Glutamatergic neuron (in vitro differentiated cells): ENCODE results near the gene ARHGAP8. TPM values are rescaled to one million over a fixed set of nuclear protein-coding genes. Genes with fewer than 3 reads are reported as not detected.

Source experiments
- DNase-seq: peaks from one replicate; pipeline ENCODE4 v3.0.0; 2022
- H3K27ac Mint-ChIP-seq: one replicate; pipeline ENCODE4 v1.8.0; 2020; ENCODE audit warnings: mild to moderate bottlenecking, mixed read lengths, inconsistent platforms; ENCODE audit not compliant: unreplicated experiment
- H3K27me3 Mint-ChIP-seq: one replicate; pipeline ENCODE4 v1.8.0; 2020; ENCODE audit warnings: mild to moderate bottlenecking, moderate library complexity, mixed read lengths, inconsistent platforms; ENCODE audit not compliant: unreplicated experiment
- H3K36me3 Mint-ChIP-seq: one replicate; pipeline ENCODE4 v1.8.0; 2020; ENCODE audit warnings: mild to moderate bottlenecking, mixed read lengths, inconsistent platforms; ENCODE audit not compliant: unreplicated experiment
- H3K4me1 Mint-ChIP-seq: one replicate; pipeline ENCODE4 v1.8.0; 2020; ENCODE audit warnings: mild to moderate bottlenecking, low read depth, mixed read lengths, inconsistent platforms; ENCODE audit not compliant: unreplicated experiment
- H3K4me3 Mint-ChIP-seq: one replicate; pipeline ENCODE4 v1.8.0; 2020; ENCODE audit warnings: mild to moderate bottlenecking, mixed read lengths, inconsistent platforms; ENCODE audit not compliant: unreplicated experiment
- H3K9me3 Mint-ChIP-seq: one replicate; pipeline ENCODE4 v1.8.0; 2020; ENCODE audit warnings: mild to moderate bottlenecking, moderate library complexity, mixed read lengths, inconsistent platforms; ENCODE audit not compliant: unreplicated experiment
- CTCF ChIP-seq: fragments of 200-600 bp; sonication (generic); IDR thresholded peaks from one replicate; pipeline ENCODE4 v1.5.0; 2021; ENCODE audit not compliant: partially characterized antibody, unreplicated experiment
- total RNA-seq: library from RNA; stranded (reverse); fragmentation: NEBNext Ultra II Directional; extraction: Animal tissue kit (Norgen Biotek cat#: 25700); gene quantifications from one replicate; pipeline ENCODE4 v1.2.1, GENCODE V29; 2021; ENCODE audit not compliant: unreplicated experiment

Gene ARHGAP8
- total RNA-seq, 1 donor from 2014 or later: 0.59 TPM

DNA sequence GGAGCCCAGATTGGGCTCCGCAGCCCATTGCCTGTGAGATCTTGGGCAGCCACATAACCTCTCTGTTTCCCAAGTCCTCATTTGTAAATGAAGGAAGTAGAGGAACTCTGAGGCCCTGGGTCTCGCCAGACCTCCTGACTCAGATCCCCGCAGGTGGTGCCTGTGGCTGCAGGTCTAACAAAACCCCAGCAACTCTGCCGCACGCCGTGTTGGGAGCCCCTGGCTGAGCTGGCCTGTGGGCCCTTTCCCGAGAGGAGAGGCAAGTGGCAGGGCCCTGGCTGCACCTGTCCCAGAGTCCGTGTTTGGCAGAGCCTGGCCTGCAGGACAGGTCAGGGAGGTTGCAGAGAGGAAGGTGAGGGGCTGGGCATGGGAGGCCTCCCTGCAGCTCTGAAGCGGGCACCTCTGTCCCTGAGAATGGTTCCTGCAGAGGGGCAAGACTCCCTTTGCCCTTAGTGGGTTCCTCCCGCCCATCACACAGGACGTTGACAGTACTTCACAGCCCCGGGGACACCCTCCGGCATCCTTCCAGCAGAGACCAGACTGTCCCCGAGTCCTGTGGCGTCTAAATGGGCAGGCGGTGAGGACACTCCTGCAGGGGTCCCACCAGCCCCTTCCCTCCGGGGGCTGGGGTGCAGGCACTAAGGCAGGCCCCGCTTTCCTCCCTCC lies 67.7 kb downstream of the ARHGAP8 start:
- Mint-ChIP-seq H3K27me3 (peaks cover 10% of the 10 kb centered on the region), H3K4me3 (no peak overlapping the region), H3K9me3 (peaks cover 2% of the 10 kb centered on the region), H3K4me1 (peaks cover 5% of the 10 kb centered on the region), H3K36me3 (no peaks in the 10 kb centered on the region), H3K27ac (no peak overlapping the region)
- no peak for TF ChIP-seq CTCF
- DNase-seq: no peak

GRCh38 chr22:44821741-44822475 lies 69.5 kb downstream of the ARHGAP8 start:
- Mint-ChIP-seq H3K27ac (no peak overlapping the region), H3K4me3 (no peak overlapping the region), H3K4me1 (peaks cover 3% of the 10 kb centered on the region)

DNA sequence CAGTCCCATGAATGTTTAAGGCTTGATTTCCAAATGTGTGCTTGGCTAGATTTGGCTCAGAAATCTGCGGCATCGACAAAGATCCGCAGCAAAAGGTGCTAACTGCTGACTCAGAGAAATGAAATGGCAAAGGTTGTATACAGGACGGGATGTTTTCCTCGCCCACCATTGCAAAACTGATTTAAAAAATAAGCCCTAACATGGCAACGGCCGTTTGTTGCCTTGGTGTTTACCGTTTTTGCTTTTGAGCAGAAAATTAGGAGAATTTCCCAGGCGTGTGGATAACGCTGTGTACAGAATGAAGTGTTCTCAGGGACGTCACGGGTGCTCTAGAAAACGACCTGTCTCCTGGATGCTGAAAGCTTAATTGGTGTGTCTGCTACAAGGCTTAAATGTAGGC lies 70.2 kb downstream of the ARHGAP8 start:
- Mint-ChIP-seq H3K4me3 (no peak overlapping the region), H3K27ac (no peak overlapping the region), H3K27me3 (peaks cover 14% of the 10 kb centered on the region), H3K36me3 (no peaks in the 10 kb centered on the region), H3K4me1 (peaks cover 3% of the 10 kb centered on the region), H3K9me3 (peaks cover 2% of the 10 kb centered on the region)
- no peak for TF ChIP-seq CTCF
- DNase-seq: no peak

More at GRCh38 chr22:44821741-44822475, 69.5 kb downstream of the ARHGAP8 start:
- TF ChIP-seq CTCF: no peak
- DNase-seq: no peak
- Mint-ChIP-seq H3K9me3 (peaks cover 2% of the 10 kb centered on the region), H3K36me3 (no peaks in the 10 kb centered on the region), H3K27me3 (peaks cover 12% of the 10 kb centered on the region)

DNA sequence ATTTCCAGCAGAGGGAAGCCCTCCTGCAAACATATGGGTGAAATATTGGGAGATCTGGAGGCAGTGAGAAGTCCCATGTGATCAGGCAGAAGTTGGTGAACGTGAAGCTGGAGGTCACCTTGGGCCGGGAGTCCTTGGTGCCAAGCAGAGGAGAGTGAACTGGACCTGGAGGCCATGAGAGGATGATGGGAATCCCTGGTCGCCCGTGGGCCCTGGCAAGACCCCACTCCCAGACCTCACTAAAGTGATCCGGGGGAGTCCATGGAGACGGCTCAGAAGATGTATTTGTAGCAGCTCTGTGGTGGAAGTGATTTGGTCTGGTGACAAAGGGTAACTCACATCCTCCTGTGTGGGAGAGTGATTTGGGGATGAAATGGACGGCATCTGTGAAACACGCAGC lies 71.0 kb downstream of the ARHGAP8 start:
- H3K36me3 Mint-ChIP-seq: no peaks in the 10 kb centered on the region
- TF ChIP-seq CTCF: no peak
- no peak for DNase-seq
- no peak overlapping the region for H3K4me3 Mint-ChIP-seq
- H3K27ac Mint-ChIP-seq: no peak overlapping the region
- H3K27me3 Mint-ChIP-seq: peaks cover 14% of the 10 kb centered on the region
- H3K9me3 Mint-ChIP-seq: peaks cover 2% of the 10 kb centered on the region
- peaks cover 3% of the 10 kb centered on the region for H3K4me1 Mint-ChIP-seq

- no peak for TF ChIP-seq CTCF
- Mint-ChIP-seq H3K27me3 (peaks cover 14% of the 10 kb centered on the region), H3K27ac (no peak overlapping the region), H3K36me3 (no peaks in the 10 kb centered on the region), H3K4me3 (no peak overlapping the region), H3K4me1 (peaks cover 3% of the 10 kb centered on the region), H3K9me3 (peaks cover 2% of the 10 kb centered on the region)
- DNase-seq: no peak
Observed at GRCh38 chr22:44823806-44824205, 71.4 kb downstream of the ARHGAP8 start.
